Activated CD8-positive, alpha-beta memory T cell treated with anti-CD3 and anti-CD28 coated beads, Interleukin-2, amount 50 U/mL, for 24 hours (primary cell): ENCODE measurements around the gene TMC7.

Source experiments
- DNase-seq: peaks from one replicate; pipeline ENCODE4 v3.0.0-alpha.2; 2020; ENCODE audit errors: extremely low read depth

The TMC7 gene

DNA sequence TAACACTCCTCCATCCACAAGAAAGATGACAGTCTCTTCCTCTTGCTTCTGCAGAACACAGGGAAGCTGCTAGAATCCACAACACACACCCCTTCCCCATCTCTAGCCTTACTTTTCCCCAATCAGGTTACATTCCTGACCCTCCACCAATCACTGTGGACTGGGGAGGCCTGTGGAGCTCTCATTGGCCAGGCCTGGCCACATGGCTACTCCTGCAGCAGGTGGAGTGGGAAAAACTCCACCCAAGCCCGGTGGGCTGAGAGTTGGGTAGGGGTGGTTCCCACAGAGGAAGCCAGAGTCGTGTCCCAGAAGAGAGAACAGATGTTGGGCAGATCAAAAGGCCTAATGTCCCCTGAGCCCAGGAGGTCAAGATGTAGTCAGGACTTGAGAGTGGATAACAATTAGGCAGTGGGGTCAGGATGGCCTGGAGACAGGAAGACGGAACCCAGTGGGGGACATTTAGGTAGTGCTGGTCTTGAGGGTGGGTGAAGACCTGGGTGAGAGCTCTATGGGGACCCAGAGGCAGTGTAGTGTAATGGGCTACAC, 105.7 kb downstream of the TMC7 start:
- no peak for DNase-seq

DNA sequence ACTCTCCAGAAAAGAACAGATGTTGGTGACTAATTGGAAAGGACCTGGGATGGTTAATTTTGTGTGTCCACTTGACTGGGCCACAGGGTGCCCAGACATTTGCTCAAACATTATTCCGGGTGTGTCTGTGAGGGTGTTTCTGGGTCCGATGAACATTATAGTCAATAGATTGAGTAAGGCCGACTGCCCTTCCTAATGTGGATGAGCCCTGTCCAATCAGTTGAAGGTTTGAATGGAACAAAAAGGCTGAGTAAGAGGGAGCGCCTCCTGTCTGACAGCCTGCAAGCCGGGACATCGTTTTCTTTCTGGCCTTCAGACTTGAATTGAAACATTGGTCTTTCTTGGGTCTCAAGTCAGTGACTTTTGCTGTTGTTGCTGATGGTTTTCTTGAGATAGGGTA, 107.2 kb downstream of the TMC7 start:
- no peak for DNase-seq

DNA sequence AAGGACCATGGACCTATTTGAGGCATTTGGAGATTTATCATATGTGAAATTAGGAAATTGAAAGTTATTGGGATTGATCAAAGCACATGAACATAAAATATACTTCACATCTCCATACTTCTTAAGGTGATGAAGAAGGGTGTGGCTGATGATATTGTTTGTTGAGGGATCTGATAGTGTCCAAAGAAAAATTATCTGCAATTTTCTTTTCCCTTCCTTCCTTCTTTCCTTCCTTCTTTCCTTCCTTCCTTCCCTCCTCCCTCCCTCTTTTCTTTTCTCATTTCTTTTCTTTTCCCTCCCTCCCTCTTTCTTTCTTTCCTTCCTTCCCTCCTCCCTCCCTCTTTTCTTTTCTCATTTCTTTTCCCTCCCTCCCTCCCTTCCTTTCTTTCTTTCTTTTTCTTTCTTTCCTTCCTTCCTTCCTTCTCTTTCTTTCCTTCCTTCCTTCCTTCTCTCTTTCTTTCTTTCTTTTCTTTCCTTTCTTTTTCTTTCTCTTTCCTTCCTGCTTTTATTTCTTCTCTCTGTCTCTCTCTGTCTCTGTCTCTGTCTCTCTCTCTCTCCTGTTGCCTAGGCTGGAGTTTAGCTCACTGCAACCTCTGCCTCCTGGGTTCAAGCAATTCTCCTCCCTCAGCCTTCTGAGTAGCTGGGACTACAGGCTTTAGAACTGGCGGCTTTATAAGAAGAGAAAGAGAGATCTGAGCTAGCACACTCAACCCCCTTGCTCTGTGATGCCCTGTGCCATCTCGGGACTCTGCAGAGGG, 109.1 kb downstream of the TMC7 start:
- DNase-seq = no peak

DNA sequence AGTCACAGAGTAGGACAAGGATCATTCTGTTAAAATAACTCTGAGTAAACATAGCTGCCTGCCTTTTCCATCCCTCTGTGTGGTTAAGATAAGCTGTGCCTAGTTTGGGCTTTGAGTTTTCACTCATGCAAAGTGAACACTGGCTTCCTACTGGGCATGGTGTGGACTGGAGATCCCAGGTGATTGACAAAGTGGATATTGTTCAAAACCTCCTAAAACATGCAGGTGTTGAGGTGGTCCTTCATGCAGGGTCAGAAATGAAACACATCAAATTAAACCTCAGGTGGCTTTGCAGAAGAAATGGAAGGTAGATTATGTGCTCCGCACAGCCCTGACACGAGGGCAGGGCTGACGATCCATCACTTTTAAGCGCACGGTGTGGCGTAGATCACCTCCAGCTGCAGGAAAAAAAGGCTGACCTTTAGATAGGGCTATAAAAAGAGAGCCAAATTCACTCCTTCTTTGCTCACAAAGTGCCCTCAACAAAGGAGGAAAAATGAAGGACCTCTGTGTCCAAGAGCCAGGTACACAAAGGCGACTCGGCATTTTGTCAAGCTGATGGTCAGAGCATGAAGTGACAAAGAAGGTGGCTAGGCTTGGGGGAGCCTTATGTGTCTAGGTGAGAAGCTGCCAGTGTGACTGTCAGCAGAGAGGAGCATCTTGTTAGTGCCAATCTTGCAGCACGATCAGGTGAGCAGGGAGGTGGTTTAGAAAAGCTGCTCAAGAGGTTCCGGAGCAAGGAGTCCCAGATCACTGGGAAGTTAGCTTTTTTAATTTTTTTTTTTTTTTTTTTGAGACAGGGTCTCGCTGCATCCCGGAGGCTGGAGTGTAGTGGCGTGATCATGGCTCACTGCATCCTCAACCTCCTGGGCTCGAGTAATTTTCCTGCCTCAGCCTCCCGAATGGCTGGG, 110.2 kb downstream of the TMC7 start:
- DNase-seq = no peak

DNA sequence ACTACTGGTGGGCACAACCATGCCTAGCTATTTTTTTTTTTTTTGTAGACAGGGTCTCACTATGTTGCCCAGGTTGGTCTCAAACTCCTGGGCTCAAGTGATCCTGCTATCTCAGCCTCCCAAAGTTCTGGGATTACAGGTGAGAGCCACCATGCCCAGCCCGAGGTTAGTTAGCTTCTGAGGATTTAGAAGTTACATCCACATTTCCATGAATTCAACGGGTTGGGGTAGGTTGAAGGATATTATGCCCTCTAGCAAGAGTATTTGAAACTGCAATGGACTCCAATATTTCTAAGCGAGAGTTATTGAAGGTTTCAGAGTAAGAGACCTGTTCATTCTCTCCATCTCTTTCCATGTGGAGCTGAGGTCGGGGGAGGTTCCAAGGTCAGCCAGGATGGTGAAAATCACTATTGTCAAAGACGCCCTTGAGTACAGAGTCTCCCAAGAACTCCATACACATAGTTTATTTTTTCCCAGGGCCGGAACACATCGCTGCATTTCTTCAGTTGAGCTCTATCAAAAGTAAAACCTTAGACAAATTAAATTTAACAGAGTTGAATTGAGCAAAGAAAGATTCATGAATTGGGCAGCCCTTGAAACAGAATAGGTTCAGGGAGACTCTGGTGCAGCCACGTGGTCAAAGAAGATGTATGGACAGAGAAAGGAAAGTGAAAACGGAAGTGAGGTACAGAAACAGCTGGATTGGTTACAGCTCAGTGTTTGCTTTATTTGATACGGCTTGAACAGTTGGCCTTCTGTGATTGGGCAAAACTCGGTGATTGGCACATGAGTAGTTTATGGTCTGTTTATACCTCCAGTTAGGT, 111.0 kb downstream of the TMC7 start:
- DNase-seq = no peak

DNA sequence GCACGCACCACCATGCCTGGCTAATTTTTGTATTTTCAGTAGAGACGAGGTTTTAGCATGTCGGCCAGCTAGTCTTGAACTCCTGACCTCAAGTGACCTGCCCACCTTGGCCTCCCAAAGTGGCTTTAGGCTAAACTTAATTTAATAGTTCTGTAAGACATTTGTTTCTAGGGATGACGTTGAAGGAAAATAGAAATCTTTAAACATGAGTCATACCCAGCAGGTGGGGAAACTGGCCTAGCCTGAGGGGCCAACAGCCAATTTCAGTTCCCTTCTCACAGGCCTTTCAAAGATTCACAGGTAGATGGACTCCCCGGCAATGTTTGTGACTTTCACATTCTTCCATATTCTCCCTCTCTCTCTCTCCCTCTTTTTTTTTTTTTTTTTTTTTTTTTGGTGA, 111.9 kb downstream of the TMC7 start:
- no peak for DNase-seq

DNA sequence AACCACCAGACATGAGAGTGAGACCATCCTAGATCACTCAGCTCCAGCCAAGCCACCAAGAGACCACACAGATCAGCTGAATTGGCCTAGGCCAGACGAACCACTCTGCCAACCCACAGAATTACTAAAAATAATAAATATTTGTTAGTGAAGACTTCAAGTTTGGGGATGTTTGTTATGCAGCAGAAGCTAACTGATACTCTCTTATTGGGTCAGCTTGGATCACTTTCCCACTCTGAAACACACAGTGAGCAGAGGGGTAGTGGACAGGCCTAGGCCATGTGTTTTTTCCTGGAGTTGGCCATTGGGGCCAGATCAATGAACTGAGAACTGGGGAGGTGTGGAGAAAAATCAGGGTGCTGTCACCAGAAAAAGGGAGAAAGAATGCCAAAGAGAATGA, 114.4 kb downstream of the TMC7 start:
- DNase-seq = no peak

DNA sequence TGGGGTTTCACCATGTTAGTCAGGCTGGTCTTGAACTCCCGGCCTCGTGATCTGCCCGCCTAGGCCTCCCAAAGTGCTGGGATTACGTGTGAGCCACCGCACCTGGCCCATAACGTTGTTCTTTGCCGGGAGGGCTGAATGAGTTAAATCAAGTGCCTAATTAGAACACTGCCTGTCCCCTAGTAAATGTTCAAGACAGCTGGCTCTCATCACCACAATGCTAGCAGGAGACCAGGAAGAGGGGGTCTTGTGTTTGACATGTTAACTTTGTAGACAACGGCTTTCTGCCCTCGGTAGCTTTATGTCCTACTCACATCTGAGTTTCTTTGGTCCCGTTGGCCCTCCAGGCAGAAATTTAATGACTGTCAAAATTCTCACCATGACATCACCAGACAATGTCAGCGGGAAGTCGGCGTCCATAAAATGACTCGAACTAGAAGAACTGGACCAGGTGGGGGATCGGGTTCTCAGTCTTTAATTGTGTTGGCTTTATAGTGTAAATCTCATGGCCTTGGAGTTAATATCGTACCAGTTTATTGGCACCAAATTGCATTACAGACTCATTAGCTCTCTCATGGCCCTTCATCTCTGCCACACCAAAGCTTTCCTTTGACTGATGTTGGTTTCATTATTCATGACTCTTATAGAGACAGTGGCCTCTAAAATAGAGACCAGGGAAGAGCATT, 118.6 kb downstream of the TMC7 start:
- DNase-seq = no peak

DNA sequence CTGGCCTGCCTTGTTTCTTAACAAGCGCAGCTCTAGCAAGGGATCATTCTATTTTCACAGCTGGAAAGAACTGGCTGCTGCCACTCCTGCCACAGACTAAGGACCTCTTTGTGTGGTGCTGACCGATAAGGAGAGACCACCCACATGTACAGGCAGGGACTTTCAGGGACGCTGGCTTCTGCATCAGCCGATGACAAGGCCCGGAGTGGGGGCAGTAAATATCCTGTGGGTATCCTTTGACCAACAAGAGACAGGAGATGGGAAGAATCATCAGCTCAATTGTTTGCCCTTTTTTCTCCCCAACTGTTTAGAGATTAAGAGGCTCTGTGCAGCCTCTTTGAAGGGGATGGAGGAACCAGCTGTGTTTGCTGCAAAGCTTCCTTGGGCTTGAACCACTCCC, 120.9 kb downstream of the TMC7 start:
- no peak for DNase-seq

DNA sequence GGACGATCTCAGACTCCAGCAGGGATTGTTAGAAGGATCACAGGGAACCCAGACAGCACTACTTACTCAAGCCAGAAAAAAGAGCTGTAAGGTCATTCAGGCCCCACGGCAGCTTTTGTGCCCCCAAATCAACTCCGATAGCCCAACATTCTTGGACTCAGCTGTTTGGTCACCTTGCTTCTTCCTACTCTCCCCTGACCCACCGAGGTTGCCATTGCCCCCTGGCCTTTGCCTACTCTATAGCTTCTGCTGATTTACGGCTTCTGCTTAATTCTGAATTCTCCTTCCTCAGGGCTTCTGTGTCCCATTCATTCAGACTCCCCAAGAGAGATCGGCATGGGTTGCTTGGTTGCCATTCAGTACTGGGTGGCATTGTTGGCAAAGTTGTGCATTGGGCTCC, 121.4 kb downstream of the TMC7 start:
- DNase-seq = no peak

DNA sequence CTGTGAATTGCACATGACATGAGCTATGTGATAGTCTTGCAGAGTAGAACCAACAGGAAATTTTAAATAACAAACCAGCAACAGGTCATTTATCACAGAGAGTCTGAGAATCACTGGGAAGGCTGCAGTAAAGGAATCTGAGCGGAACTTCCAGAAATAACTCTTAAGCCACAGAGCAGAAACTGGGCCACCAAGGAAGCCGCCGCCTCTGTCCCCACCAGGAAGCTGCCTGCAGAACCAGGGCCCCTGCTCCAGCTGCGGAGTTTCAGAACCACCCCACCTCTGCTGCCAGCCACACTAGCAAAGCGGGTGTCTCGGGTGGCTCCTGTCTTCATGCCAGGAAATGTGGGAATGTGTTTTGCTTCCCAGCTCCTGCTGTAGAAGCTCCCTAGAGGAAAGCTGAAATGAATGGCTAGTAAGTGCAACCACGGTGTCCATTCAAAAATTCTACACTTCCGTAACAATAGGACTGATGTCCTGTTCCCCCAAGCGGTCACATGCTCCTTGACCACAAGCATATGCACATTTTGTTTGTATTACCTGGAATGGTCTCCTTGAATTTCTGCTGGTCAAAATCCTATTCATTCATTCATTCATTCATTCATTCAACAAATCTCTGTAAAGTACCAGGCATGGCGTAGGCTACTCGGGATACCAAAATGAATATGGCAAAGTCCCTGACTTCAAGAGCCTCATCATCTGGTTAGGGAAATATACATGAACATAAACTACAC, 122.3 kb downstream of the TMC7 start:
- DNase-seq = no peak

DNA sequence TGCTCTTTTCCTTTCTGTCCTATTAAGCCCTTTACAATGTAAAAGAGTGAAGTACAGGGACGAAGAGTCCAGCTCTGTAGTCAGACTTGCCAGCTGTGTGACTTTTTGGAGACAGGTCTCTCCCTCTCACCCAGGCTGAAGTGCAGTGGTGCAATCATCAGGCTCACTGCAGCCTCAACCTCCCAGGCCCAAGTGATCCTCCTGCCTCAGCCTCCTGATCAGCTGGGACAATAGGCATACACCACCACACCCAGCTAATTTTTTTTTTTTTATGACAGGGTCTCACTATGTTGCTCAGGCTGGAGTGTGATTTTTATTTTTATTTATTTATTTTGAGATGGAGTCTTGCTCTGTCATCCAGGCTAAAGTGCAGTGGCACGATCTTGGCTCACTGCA, 122.9 kb downstream of the TMC7 start:
- DNase-seq = no peak

DNA sequence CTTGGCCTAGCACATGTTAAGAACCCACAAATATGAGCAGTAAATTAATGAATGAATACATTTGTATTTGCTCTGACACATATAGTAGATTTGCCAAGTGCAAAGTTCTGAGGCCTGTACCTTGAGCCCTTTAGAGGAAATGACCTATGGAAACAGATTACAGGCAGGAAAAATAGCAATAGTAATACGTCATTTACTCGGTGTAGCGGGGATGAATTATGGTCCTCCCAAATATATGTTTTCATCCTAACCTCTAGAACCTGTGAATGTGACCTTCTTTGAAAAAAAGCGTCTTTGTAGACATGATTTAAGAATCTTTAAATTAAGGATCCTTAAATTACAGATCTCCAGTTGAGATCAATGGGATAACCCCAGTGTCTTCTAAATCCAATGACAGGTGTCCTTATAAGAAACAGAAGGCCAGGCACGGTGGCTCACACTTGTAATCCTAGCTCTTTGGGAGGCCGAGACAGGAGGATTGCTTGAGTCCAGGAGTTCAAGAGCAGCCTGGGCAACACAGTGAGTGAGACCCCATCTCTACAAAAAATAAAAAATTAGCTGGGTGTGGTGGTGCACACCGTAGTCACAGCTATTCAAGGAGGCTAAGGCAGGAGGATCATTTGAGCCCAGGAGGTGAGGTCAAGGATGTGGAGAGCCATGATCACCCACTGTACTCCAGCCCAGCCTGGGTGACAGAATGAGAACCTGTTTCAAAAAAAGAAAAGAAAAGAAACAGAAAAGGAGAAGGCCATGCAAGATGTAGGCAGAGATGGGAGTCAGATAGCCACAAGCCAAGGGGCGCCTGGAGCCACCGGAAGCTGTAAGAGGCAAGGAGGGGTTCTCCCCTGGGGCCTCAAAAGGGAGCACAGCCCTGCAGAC, 124.9 kb downstream of the TMC7 start:
- no peak for DNase-seq

DNA sequence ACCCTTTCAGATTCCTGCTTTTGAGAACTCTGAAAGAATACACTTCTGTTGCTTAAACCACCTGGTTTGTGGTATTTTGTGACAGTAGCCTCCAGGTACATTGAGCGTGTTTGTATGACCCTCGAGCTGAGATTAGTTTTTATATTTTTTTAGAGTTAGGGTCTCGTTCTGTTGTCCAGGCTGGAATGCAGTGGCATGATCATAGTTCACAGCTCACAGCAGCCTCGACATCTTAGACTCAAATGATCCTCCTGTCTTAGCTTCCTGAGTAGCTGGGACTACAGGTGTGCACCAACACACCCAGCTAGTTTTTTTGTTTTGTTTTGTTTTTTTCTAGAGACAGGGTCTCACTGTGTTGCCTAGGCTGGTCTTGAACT, 125.5 kb downstream of the TMC7 start:
- DNase-seq = no peak

DNA sequence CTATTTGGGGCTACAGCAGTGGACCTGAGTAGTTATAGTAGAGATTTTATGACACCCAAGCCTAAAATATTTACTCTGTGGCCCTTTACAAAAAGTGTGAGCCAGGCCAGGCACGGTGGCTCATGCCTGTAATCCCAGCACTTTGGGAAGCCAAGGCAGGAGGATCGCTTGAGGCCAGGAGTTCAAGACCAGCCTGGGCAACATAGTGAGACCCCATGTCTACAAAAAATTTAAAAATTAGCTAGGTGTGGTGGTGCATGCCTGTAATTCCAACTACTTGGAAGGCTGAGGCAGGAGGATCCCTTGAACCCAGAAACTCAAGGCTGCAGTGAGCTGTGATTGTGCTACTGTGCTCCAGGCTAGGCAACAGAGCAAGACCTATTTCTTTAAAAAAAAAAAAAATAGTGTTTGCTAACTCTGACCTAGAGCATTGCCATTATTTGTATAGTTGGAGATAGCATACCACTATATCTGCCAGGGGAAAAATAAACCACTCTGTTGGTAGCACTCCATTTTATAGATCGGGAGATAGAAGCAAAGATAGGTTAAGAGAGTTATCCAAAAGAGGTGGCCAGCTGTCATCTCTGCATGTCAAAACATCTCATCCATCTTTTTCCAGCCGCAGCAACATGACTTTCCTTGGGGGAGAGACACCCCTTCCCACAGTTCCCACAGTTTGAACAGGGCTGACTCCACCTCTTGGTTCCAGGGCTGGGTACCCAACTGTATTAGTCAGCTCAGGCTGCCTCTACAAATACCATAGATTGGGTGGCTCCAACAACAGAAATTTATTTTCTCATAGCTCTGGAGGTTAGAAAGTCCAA, 127.0 kb downstream of the TMC7 start:
- DNase-seq = no peak

DNA sequence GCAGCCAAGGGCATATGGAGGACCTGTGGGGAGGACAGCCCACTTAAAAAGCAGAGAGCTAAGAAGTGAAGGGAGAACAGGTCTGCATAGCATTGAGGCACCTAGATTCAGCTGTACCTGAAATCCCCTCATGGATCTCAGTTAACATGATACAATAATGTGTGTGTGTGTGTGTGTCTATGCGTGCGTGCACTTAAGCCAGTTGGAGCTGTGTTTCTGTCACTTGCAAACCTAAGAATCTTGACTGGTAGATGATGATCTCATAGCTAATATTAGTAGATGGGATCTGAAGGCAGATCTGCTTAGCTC, 128.3 kb downstream of the TMC7 start:
- DNase-seq = no peak
